Upper lobe of right lung (tissue), 1 donor: ENCODE results near the gene PLEKHA7. TPM values are rescaled to one million over a fixed set of nuclear protein-coding genes. Genes with fewer than 3 reads are reported as not detected.

Experiments used
- ATAC-seq: fragments of 200-7000 bp; cut with Tn5 transposase; one replicate; pipeline ENCODE4 v1.9.1; 2020; ENCODE audit warnings: mild to moderate bottlenecking, moderate library complexity
- DNase-seq: peaks from one replicate; pipeline ENCODE4 v3.0.0-alpha.2; 2020
- H3K27ac ChIP-seq: fragments of 200-600 bp; one replicate; pipeline ENCODE4 v1.8.0; 2022
- H3K27me3 ChIP-seq: fragments of 200-600 bp; one replicate; pipeline ENCODE4 v1.8.0; 2022; ENCODE audit warnings: mild to moderate bottlenecking
- H3K36me3 ChIP-seq: fragments of 200-600 bp; one replicate; pipeline ENCODE4 v1.8.0; 2022
- H3K4me1 ChIP-seq: fragments of 200-600 bp; one replicate; pipeline ENCODE4 v1.8.0; 2022
- H3K4me3 ChIP-seq: fragments of 200-600 bp; one replicate; pipeline ENCODE4 v1.8.0; 2022; ENCODE audit warnings: mild to moderate bottlenecking
- H3K9me3 ChIP-seq: fragments of 200-600 bp; one replicate; pipeline ENCODE4 v1.8.0; 2022
- CTCF ChIP-seq: fragments of 200-600 bp; IDR thresholded peaks from one replicate; pipeline ENCODE4 v1.8.0; 2022; ENCODE audit warnings: antibody characterized with exemption
- intact Hi-C: fragments of 100-400 bp; cut with DNase I; formaldehyde crosslinking; loops from one replicate; pipeline ENCODE4 v1.11.0; 2022
- total RNA-seq: library from RNA; stranded (reverse); fragmentation: NEBNext Ultra II Directional; extraction: Animal tissue kit (Norgen Biotek cat#: 25700); gene quantifications from one replicate; pipeline ENCODE4 v1.2.1, GENCODE V29; 2021
- donor health status: DM: no; HTN: yes; CAD: no; lungs with severe emphysema.

PLEKHA7 gene
- total RNA-seq, 1 donor from 2014 or later: 43.6 TPM

DNA sequence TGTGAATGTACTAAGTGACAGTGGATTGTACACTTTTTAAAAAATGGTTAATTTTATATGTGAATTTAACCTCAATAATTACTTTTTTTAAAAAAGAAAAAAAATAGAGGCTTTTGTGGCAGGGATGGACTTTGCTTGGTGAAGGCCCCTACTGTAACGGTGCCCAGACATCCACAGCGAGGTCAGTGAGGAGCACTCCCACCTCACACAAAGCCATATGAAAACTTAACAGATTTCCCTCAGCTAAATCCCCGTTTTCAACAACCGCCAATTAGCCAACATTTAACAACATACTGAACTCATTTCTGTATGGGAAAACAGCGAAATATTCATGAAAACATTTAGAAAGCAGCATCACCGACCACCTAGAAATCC, 276.4 kb downstream of the PLEKHA7 start:
- Histone ChIP-seq H3K36me3 (no peaks in the 10 kb centered on the region), H3K4me1 (peaks cover 35% of the 10 kb centered on the region), H3K27me3 (no peaks in the 10 kb centered on the region), H3K4me3 (peak overlapping the region; percentile 87), H3K27ac (peak overlapping the region; percentile 98), H3K9me3 (no peaks in the 10 kb centered on the region)
- peak; percentile 1 for ATAC-seq
- intact Hi-C loops: no loop called here
- TF ChIP-seq CTCF: no peak
- no peak for DNase-seq

Other genes starting within 250 kb of the PLEKHA7 start
- gene RPS13, start 63.3 kb upstream of the PLEKHA7 start, total RNA-seq: 755 TPM
- 96.8 TPM for gene PIK3C2A, start 193.6 kb upstream of the PLEKHA7 start, total RNA-seq